ENCODE results near the gene TOX2. TPM values are rescaled to one million over a fixed set of nuclear protein-coding genes. Genes with fewer than 3 reads are reported as not detected.

TOX2 gene
- total and polyA plus RNA-seq, 2 of the 4 experiments (the other 2 are of a cell fraction) = 1.3 to 17.5 TPM

DNA sequence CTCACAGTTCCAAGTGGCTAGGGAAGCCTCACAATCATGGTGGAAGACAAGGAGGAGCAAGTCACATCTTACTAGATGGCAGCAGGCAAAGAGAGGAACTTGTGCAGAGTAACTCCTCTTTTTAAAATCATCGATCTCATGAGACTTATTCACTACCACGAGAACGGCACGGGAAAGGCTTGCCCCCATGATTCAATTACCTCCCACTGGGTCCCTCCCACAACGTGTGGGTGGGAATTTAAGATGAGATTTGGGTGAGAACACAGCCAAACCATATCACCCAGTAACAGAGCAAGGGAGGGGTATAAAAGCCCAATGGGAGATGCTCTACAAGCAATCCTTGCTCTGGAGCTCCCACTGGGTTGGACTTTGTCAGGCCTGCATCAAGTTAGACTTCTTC lies 192.0 kb downstream of the TOX2 start:
- Histone ChIP-seq H3K23ac (ENCODE audit: low read depth, low read length) (no peak overlapping the region), H4K8ac (ENCODE audit: low read depth in 2 of 2, low read length in 2 of 2) (no peak overlapping the region), H3K9me3 (ENCODE audit: control insufficient read depth, insufficient read depth, low read length) (peaks cover 9% of the 10 kb centered on the region), H2AK9ac (replicated peaks; ENCODE audit: low read depth, low read length, poor library complexity) (no peak overlapping the region), H3K18ac (ENCODE audit: low read depth, low read length) (no peak overlapping the region), H4K20me1 (ENCODE audit: insufficient read depth, low read length) (no peaks in the 10 kb centered on the region), H3K79me1 (ENCODE audit: low read depth in 1 of 2, low read length in 2 of 2) (no peaks in the 10 kb centered on the region), H3K4ac (ENCODE audit: low read depth, low read length) (no peak overlapping the region), H2AK5ac (ENCODE audit: low read depth, low read length) (no peak overlapping the region), H3K36me3 (ENCODE audit: control insufficient read depth, insufficient read depth, low read length) (no peaks in the 10 kb centered on the region), H4K5ac (ENCODE audit: low read depth, low read length) (no peak overlapping the region), H3K4me3 (ENCODE audit: insufficient read depth, low read depth, low read length) (no peak overlapping the region), H2BK15ac (ENCODE audit: low read depth, low read length) (no peak overlapping the region), H3K9ac (ENCODE audit: low read depth, low read length) (no peak overlapping the region), H3K27me3 (ENCODE audit: control insufficient read depth, insufficient read depth, low read length) (peaks cover 20% of the 10 kb centered on the region), H3K56ac (ENCODE audit: extremely low read depth, insufficient read depth, low read length) (no peak overlapping the region), H2BK120ac (ENCODE audit: low read depth, low read length) (no peak overlapping the region), H4K91ac (ENCODE audit: insufficient read depth, low read depth, low read length) (no peak overlapping the region), H3K9me1 (ENCODE audit: insufficient read depth, low read length) (no peaks in the 10 kb centered on the region), H2BK5ac (ENCODE audit: low read depth, low read length, poor library complexity, severe bottlenecking) (no peak overlapping the region), H3K27ac (ENCODE audit: insufficient read depth, low read length) (no peak overlapping the region), H2BK20ac (ENCODE audit: low read depth, low read length) (no peak overlapping the region), H3K4me1 (ENCODE audit: control insufficient read depth, insufficient read depth, low read length) (0 out of 2 replicates have a peak, but pooled peaks cover 1% of the 10 kb centered on the region), H3K4me2 (ENCODE audit: low read depth, low read length) (no peak overlapping the region), H3K14ac (replicated peaks; ENCODE audit: low read depth, low read length) (no peak overlapping the region), H2AFZ (replicated peaks; ENCODE audit: low read length, poor library complexity) (no peak overlapping the region)
- intact Hi-C loops (cut with micrococcal nuclease) (no loop called here), in situ Hi-C loops (cut with MboI; ENCODE audit: low sequenced_read_pairs) (no loop called here), dilution Hi-C loops (cut with HindIII; ENCODE audit: low sequenced_read_pairs, unreplicated experiment) (no loop called here)
- POLR2A ChIA-PET (ENCODE audit: unreplicated experiment) = no interaction called here
- TF ChIP-seq, protein P1, sequence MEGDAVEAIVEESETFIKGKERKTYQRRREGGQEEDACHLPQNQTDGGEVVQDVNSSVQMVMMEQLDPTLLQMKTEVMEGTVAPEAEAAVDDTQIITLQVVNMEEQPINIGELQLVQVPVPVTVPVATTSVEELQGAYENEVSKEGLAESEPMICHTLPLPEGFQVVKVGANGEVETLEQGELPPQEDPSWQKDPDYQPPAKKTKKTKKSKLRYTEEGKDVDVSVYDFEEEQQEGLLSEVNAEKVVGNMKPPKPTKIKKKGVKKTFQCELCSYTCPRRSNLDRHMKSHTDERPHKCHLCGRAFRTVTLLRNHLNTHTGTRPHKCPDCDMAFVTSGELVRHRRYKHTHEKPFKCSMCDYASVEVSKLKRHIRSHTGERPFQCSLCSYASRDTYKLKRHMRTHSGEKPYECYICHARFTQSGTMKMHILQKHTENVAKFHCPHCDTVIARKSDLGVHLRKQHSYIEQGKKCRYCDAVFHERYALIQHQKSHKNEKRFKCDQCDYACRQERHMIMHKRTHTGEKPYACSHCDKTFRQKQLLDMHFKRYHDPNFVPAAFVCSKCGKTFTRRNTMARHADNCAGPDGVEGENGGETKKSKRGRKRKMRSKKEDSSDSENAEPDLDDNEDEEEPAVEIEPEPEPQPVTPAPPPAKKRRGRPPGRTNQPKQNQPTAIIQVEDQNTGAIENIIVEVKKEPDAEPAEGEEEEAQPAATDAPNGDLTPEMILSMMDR (conservative IDR thresholded peaks at IDR 0.05; ENCODE audit: low read depth, low read length) = no peak
- no peak for TF ChIP-seq CEBPB (IDR thresholded peaks at IDR 0.05; ENCODE audit: low read depth, low read length)
- TF ChIP-seq MXI1 (IDR thresholded peaks at IDR 0.05; ENCODE audit: borderline replicate concordance, low read depth, low read length) = no peak
- TF ChIP-seq, protein P2, sequence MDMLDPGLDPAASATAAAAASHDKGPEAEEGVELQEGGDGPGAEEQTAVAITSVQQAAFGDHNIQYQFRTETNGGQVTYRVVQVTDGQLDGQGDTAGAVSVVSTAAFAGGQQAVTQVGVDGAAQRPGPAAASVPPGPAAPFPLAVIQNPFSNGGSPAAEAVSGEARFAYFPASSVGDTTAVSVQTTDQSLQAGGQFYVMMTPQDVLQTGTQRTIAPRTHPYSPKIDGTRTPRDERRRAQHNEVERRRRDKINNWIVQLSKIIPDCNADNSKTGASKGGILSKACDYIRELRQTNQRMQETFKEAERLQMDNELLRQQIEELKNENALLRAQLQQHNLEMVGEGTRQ (IDR thresholded peaks at IDR 0.05; ENCODE audit: low read depth, low read length) = no peak
- no peak for TF ChIP-seq BHLHE40 (IDR thresholded peaks at IDR 0.05; ENCODE audit: low read depth, low read length)
- TF ChIP-seq MAZ (IDR thresholded peaks at IDR 0.05; ENCODE audit: borderline replicate concordance, low read depth, low read length) = no peak
- no peak for TF ChIP-seq RCOR1 (IDR thresholded peaks at IDR 0.05; ENCODE audit: insufficient replicate concordance, low read length)
- TF ChIP-seq POLR2A (IDR thresholded peaks at IDR 0.05; ENCODE audit: low read depth, low read length) = no peak
- no peak for TF ChIP-seq FOS (IDR thresholded peaks at IDR 0.05; ENCODE audit: low read depth, low read length)
- no peak for TF ChIP-seq SMC3 (IDR thresholded peaks at IDR 0.05; ENCODE audit: low read depth, low read length)
- TF ChIP-seq, protein P3, sequence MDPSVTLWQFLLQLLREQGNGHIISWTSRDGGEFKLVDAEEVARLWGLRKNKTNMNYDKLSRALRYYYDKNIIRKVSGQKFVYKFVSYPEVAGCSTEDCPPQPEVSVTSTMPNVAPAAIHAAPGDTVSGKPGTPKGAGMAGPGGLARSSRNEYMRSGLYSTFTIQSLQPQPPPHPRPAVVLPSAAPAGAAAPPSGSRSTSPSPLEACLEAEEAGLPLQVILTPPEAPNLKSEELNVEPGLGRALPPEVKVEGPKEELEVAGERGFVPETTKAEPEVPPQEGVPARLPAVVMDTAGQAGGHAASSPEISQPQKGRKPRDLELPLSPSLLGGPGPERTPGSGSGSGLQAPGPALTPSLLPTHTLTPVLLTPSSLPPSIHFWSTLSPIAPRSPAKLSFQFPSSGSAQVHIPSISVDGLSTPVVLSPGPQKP (IDR thresholded peaks at IDR 0.05; ENCODE audit: borderline replicate concordance, low read depth, low read length) = no peak
- no peak for TF ChIP-seq CHD1 (IDR thresholded peaks at IDR 0.05; ENCODE audit: low read depth, low read length)
- no peak for TF ChIP-seq RAD21 (IDR thresholded peaks at IDR 0.05; ENCODE audit: low read length)
- TF ChIP-seq RFX5 (IDR thresholded peaks at IDR 0.05; ENCODE audit: low read depth, low read length) = no peak
- TF ChIP-seq NFE2L2 (IDR thresholded peaks at IDR 0.05; ENCODE audit: low read depth, low read length) = no peak
- no peak for TF ChIP-seq MAFK (IDR thresholded peaks at IDR 0.05; ENCODE audit: low read depth, low read length)
- ATAC-seq (ENCODE audit: low read depth) (no peak), DNase-seq (no peak)
- CTCF ChIA-PET = no interaction called here
- WGBS, 2 experiments (ENCODE audit: extremely low coverage in 2 of 2, insufficient read length in 1 of 2) = no CpG with 5 or more reads among the region's 5 CpGs
- no TSS peak for BruUV-seq (replicated peaks)

All from IMR-90 (cell line).